Pancreas (tissue), 10 donors: Measurements from ENCODE around the gene ZNF205. TPM values are rescaled to one million over a fixed set of nuclear protein-coding genes. Genes with fewer than 3 reads are reported as not detected.
A peak's percentile ranks its signal among the peaks of the same experiment; 100 is the strongest.

Source experiments
- ATAC-seq, 4 donors: fragments of 200-7000 bp; cut with Tn5 transposase; one replicate each; pipeline versions ENCODE4 v1.8.0 to v1.9.1; 2020; ENCODE audit warnings: mild to moderate bottlenecking in 4 of 4, moderate library complexity in 4 of 4
- DNase-seq, 6 donors: peaks; one replicate each; pipeline ENCODE4 v3.0.0-alpha.2; 2020
- FAIRE-seq: peaks from 2 replicates; lab custom pipeline; 2012; peaks lifted over from hg19 to GRCh38; lab: Jason Lieb, UNC
- H3K27ac ChIP-seq, 4 donors: fragments of 200-600 bp; sonication (generic); 1 replicate in 3 of 4; 2 replicates in 1 of 4; pipeline versions ENCODE4 v1.5.0 to v1.8.0; 2020
- H3K27me3 ChIP-seq, 4 donors: fragments of 200-600 bp; one replicate each; pipeline ENCODE4 v1.8.0; 2021
- H3K36me3 ChIP-seq, 3 donors: fragments of 200-600 bp; sonication (generic) in 1 of 3; one replicate each; pipeline versions ENCODE4 v1.5.0 to v1.8.0; 2020 to 2021
- H3K4me1 ChIP-seq, 3 donors: fragments of 200-600 bp; one replicate each; pipeline ENCODE4 v1.8.0; 2021
- H3K4me3 ChIP-seq, 4 donors: fragments of 200-600 bp; sonication (generic) in 2 of 4; one replicate each; pipeline versions ENCODE4 v1.5.0 to v1.8.0; 2020 to 2021
- H3K9me3 ChIP-seq, 4 donors: fragments of 200-600 bp; one replicate each; pipeline ENCODE4 v1.8.0; 2021
- WGBS, 2 donors: extraction: QIAGEN DNeasy Blood & Tissue Kit; methylation state at CpG; one replicate each; pipeline ENCODE4 v1.1.7; 2013; 5-methylcytosine and 5-hydroxymethylcytosine counted together
- intact Hi-C, 3 donors: fragments of 100-400 bp; cut with DNase I; formaldehyde crosslinking; loops; one replicate each; pipeline versions ENCODE4 v1.11.1 to v1.14.2; 2022
- polyA plus RNA-seq, 2 donors: library from polyadenylated mRNA; stranded (reverse); fragments of 200-250 nt; gene quantifications; one replicate each; pipeline ENCODE4 v1.2.3, GENCODE V29; 2013
- total RNA-seq, 6 donors: library from RNA; stranded (reverse); fragmentation: NEBNext Ultra II Directional in 4 of 6; extraction: Animal tissue kit (Norgen Biotek cat#: 25700) in 4 of 6; gene quantifications; one replicate each; pipeline versions ENCODE4 v1.2.1 to v1.2.4, GENCODE V29; 2021 to 2023
- TF ChIP-seq, protein P1 (sequence below), 4 donors: fragments of 200-600 bp; sonication (generic) in 3 of 4; IDR thresholded peaks; one replicate each; pipeline versions ENCODE4 v1.5.0 to v1.8.0; 2021; ENCODE audit warnings: antibody characterized with exemption in 4 of 4
- donor health status: healthy with polysubstance abuse.
- donor health status: DM: no; HTN: no; CAD: no; lungs with moderate emphysema.
- donor health status: DM: no; HTN: no; CAD: no.
- donor health status: control.
- donor health status: control.
- donor health status: Bipolar disorder and iron deficiency.
- donor health status: DM: yes; HTN: yes; CAD: no.
- donor health status: DM: no; HTN: no; CAD: no.
- donor health status: DM: no; HTN: no; CAD: no.
- donor health status: DM: yes; HTN: yes; CAD: no.

Gene ZNF205
- total and polyA plus RNA-seq, 8 donors: 6.5 to 43.3 (median 8.5) TPM

- Histone ChIP-seq H3K4me1 (peaks cover 0 to 9% (median 0%) of the 10 kb centered on the region in 3 donors), H3K9me3 (no peaks in the 10 kb centered on the region), H3K4me3 (no peak overlapping the region), H3K27ac (no peak overlapping the region), H3K36me3 (no peaks in the 10 kb centered on the region), H3K27me3 (no peaks in the 10 kb centered on the region)
- ATAC-seq (no peak), DNase-seq (peak in 1 of 6 donors; percentile 58), FAIRE-seq (no peak)
- WGBS, 2 donors: 87 to 90% methylated on average over 13 of the region's 13 CpGs
- TF ChIP-seq, protein P1, sequence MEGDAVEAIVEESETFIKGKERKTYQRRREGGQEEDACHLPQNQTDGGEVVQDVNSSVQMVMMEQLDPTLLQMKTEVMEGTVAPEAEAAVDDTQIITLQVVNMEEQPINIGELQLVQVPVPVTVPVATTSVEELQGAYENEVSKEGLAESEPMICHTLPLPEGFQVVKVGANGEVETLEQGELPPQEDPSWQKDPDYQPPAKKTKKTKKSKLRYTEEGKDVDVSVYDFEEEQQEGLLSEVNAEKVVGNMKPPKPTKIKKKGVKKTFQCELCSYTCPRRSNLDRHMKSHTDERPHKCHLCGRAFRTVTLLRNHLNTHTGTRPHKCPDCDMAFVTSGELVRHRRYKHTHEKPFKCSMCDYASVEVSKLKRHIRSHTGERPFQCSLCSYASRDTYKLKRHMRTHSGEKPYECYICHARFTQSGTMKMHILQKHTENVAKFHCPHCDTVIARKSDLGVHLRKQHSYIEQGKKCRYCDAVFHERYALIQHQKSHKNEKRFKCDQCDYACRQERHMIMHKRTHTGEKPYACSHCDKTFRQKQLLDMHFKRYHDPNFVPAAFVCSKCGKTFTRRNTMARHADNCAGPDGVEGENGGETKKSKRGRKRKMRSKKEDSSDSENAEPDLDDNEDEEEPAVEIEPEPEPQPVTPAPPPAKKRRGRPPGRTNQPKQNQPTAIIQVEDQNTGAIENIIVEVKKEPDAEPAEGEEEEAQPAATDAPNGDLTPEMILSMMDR (IDR thresholded peaks at IDR 0.05): no peak
- intact Hi-C loops: no loop called here
Measured at GRCh38 chr16:3148256-3149192, 36.1 kb downstream of the ZNF205 start.

DNA sequence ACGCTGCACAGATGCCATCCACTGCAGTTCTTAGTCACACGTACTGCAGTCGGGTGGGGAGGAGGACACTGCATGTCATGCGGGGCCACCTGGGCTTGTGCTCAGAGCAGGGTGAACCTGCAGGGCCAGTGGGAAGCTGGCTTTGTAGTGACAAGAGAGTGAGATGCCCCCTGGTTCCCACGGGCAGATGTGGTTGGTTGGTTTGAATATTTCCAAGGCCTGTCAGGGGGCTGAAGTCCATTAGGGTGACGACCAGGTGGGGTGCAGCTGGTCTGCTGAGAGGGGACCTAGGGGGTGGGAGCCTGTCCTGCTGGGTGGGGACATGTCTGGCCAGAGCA lies 36.8 kb downstream of the ZNF205 start:
- intact Hi-C loops: no loop called here
- Histone ChIP-seq H3K4me3 (peak overlapping the region in 2 of 4 donors; percentile 47 to 70), H3K27ac (peak overlapping the region in 3 of 4 donors; percentile 80 to 89 (median 85)), H3K27me3 (no peaks in the 10 kb centered on the region), H3K9me3 (no peaks in the 10 kb centered on the region), H3K36me3 (no peaks in the 10 kb centered on the region), H3K4me1 (peaks cover 0 to 9% (median 0%) of the 10 kb centered on the region in 3 donors)
- TF ChIP-seq, protein P1 (IDR thresholded peaks at IDR 0.05): no peak
- FAIRE-seq (no peak), DNase-seq (peak in 1 of 6 donors; percentile 40), ATAC-seq (no peak)
- WGBS, 2 donors: 91 to 94% methylated on average over 6 of the region's 6 CpGs

DNA sequence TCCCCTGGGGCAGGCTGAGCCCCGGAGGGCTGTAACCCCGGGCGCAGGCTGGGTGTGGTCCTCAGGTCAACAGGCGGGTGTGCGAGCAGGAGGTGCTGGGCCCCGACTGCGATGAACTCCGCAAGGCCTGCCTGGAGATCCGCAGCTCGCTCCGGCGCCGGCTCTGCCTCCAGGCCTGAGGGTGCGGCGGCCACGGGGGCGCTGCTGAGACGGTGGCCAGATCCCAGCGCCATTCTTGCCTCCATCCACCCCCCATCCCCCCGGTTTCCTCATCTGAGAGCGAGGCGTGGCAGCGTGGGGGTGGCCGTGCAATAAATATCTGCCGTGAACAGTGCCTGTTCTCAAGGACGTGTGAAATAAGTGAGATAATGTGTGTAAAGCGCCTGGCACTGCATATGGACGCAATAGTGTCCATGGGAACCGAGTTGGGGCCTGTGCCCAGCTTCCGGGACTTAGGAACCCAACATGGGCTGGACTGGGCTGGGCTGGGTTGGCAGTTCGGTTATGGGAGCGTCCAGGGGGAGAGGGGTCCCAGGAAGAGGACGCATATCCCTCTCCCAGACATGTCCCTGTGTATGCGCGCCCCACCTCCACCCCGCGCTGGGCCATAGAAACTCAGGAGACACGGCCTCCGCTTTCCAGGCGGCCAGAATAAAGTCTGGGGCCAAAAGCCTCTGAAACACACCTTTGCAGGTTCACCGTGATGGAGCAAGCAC lies 37.4 kb downstream of the ZNF205 start:
- Histone ChIP-seq H3K27me3 (no peaks in the 10 kb centered on the region), H3K36me3 (no peaks in the 10 kb centered on the region), H3K27ac (peak overlapping the region; percentile 80 to 90 (median 87)), H3K4me3 (peak overlapping the region; percentile 38 to 70 (median 42)), H3K4me1 (peaks cover 0 to 9% (median 0%) of the 10 kb centered on the region in 3 donors), H3K9me3 (no peaks in the 10 kb centered on the region)
- ATAC-seq (peak; percentile 42 to 64 (median 58)), DNase-seq (peak; percentile 70 to 89 (median 76)), FAIRE-seq (no peak)
- TF ChIP-seq, protein P1 (IDR thresholded peaks at IDR 0.05): peak in 3 of 4 donors; percentile 9 to 19 (median 15)
- WGBS, 2 donors: 5 to 9% methylated on average over 41 of the region's 41 CpGs
- intact Hi-C loops: no loop called here

DNA sequence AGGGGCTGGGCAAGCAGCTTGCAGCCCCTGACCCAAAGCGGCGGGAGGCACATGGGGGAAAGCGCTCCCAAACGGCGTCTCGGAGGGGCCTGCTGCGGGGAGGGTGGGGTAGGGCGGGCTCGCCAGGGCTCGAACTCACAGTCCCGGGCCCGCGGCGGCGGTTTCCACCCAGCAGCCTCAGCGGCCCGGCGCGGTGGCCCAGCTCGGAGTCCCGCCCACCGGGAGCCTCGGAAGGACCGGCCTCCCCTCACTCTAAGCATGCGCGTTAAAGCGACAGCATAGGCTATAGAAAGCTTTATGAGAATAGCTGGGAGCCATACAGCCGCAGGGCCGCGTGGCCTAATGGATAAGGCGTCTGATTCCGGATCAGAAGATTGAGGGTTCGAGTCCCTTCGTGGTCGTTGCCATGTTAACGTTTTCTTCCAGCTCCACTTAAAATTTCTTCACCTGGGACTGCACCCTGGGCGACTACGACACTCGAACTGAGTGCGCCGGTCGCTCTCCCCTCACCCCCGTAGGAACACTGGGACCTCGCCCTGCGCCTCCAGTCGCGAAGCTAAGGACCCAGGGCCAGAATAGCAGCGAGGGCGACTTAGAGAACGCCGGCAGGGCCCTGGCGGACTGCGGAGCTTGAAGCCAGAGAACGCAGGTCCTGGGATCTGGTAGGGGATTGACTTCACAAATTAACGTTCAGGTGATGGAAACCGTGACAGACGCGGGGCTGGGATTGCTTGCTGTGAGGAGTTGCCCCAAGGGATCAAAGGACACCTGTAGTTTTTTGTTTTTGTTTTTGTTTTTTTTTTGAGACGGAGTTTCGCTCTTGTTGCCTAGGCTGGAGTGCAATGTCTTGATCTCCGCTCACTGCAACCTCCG lies 38.2 kb downstream of the ZNF205 start:
- TF ChIP-seq, protein P1 (IDR thresholded peaks at IDR 0.05): no peak

More for the DNA sequence above, 38.2 kb downstream of the ZNF205 start:
- peak; percentile 93 to 99 (median 98) for DNase-seq
- Histone ChIP-seq H3K4me1 (peaks cover 0 to 9% (median 0%) of the 10 kb centered on the region in 3 donors), H3K27ac (peak overlapping the region; percentile 80 to 90 (median 87)), H3K27me3 (no peaks in the 10 kb centered on the region), H3K36me3 (no peaks in the 10 kb centered on the region), H3K4me3 (peak overlapping the region; percentile 38 to 70 (median 42)), H3K9me3 (no peaks in the 10 kb centered on the region)
- 1% methylated on average over 60 to 62 of the region's 62 CpGs for WGBS, 2 donors
- FAIRE-seq: no peak
- intact Hi-C loops: no loop called here
- ATAC-seq: peak; percentile 89 to 94 (median 91)
